ENCODE data around the gene BHLHE41.
A peak's percentile ranks its signal among the peaks of the same experiment; 100 is the strongest.

The BHLHE41 gene

GRCh38 chr12:26113853-26114719, 10.8 kb downstream of the BHLHE41 start:
- peak; percentile 73 for DNase-seq (ENCODE audit: low read depth)

GRCh38 chr12:26113181-26113654, 11.6 kb downstream of the BHLHE41 start:
- DNase-seq (ENCODE audit: low read depth), result no peak

GRCh38 chr12:26112703-26113147, 12.1 kb downstream of the BHLHE41 start:
- DNase-seq (ENCODE audit: low read depth), result no peak

- DNase-seq (ENCODE audit: low read depth), result no peak
These were observed 12.6 kb downstream of the BHLHE41 start for GRCh38 chr12:26112232-26112631.

GRCh38 chr12:26109343-26109881, 15.4 kb downstream of the BHLHE41 start:
- no peak for DNase-seq (ENCODE audit: low read depth)

GRCh38 chr12:26108915-26109314, 15.9 kb downstream of the BHLHE41 start:
- no peak for DNase-seq (ENCODE audit: low read depth)

- DNase-seq (ENCODE audit: low read depth), result no peak
These were observed 18.5 kb downstream of the BHLHE41 start for GRCh38 chr12:26106347-26106746.

- no peak for DNase-seq (ENCODE audit: low read depth)
These were observed 21.9 kb downstream of the BHLHE41 start for GRCh38 chr12:26102953-26103352.

- no peak for DNase-seq (ENCODE audit: low read depth)
These were observed 23.1 kb downstream of the BHLHE41 start for GRCh38 chr12:26101763-26102162.

- no peak for DNase-seq (ENCODE audit: low read depth)
These were observed 23.5 kb downstream of the BHLHE41 start for GRCh38 chr12:26101350-26101734.

GRCh38 chr12:26100666-26101349, 24.0 kb downstream of the BHLHE41 start:
- DNase-seq (ENCODE audit: low read depth), result no peak

GRCh38 chr12:26097046-26097878, 27.6 kb downstream of the BHLHE41 start:
- DNase-seq (ENCODE audit: low read depth), result peak; percentile 42

GRCh38 chr12:26096036-26096435, 28.8 kb downstream of the BHLHE41 start:
- no peak for DNase-seq (ENCODE audit: low read depth)

GRCh38 chr12:26095186-26095585, 29.7 kb downstream of the BHLHE41 start:
- no peak for DNase-seq (ENCODE audit: low read depth)

GRCh38 chr12:26092346-26093105, 32.3 kb downstream of the BHLHE41 start:
- no peak for DNase-seq (ENCODE audit: low read depth)

- DNase-seq (ENCODE audit: low read depth), result no peak
These were observed 33.0 kb downstream of the BHLHE41 start for GRCh38 chr12:26091822-26092221.

- no peak for DNase-seq (ENCODE audit: low read depth)
These were observed 33.9 kb downstream of the BHLHE41 start for GRCh38 chr12:26090836-26091510.

- DNase-seq (ENCODE audit: low read depth), result no peak
These were observed 35.8 kb downstream of the BHLHE41 start for GRCh38 chr12:26088998-26089397.

GRCh38 chr12:26086936-26087335, 37.9 kb downstream of the BHLHE41 start:
- DNase-seq (ENCODE audit: low read depth), result no peak

GRCh38 chr12:26080911-26081310, 43.9 kb downstream of the BHLHE41 start:
- DNase-seq (ENCODE audit: low read depth), result no peak
